ENCODE results near the gene PHAF1.

PHAF1 gene

GRCh38 chr16:67109407-67110135, at the start of gene PHAF1:
Gene PHAF1, plus strand, starts transcription at chr16:67109941. Its CDS starts 235 bp downstream, at chr16:67110176.
- DNase-seq = peak; percentile 74 to 78

- no peak for DNase-seq
These were observed 46.7 kb upstream of the PHAF1 start for GRCh38 chr16:67063008-67063407.

GRCh38 chr16:67068212-67068753, 41.5 kb upstream of the PHAF1 start:
- DNase-seq = no peak

- DNase-seq = no peak
These were observed 38.2 kb upstream of the PHAF1 start for GRCh38 chr16:67071476-67072048.

DNA sequence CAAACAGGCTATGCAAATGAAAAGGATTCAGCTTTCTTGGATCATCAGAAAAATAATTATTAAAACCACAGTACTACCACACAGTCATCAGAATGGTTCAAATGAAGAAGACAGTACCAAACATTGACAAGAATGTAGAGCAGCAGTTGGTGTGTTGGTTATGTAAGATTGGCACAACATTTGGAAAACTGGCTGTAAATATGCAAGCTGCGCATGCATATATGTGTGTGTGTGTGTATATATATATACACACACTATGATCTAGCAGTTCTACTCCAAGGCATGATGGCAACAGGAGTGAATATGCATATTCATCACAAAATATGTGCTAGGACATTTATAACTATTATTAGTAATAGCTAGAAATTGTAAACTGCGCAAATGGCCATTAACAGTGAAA, 34.4 kb upstream of the PHAF1 start:
- DNase-seq = no peak

- no peak for DNase-seq
These were observed 31.9 kb upstream of the PHAF1 start for GRCh38 chr16:67077871-67078270.

GRCh38 chr16:67082100-67082499, 27.6 kb upstream of the PHAF1 start:
- no peak for DNase-seq

GRCh38 chr16:67082891-67083290, 26.9 kb upstream of the PHAF1 start:
- DNase-seq = no peak

GRCh38 chr16:67084345-67085028, 25.3 kb upstream of the PHAF1 start:
- DNase-seq = no peak

DNA sequence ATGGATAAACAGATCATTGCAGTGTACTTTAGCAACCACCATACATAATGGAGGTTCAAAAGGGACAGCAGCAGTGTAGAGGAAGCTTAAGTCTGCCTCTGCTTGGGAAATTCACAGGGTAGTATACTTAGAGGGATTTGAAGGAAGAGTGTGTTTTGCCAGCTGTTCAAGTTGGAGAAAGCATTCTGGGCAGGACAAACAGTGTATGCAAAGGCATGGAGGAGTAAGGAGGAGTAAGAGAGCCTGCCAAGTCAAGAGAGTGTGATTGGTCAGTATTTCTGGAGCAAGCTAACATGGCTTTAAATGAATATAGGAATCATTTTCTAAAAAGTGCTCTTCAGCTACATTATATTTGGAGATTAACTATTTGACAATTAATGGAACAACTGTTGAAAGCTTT, 22.9 kb upstream of the PHAF1 start:
- no peak for DNase-seq

DNA sequence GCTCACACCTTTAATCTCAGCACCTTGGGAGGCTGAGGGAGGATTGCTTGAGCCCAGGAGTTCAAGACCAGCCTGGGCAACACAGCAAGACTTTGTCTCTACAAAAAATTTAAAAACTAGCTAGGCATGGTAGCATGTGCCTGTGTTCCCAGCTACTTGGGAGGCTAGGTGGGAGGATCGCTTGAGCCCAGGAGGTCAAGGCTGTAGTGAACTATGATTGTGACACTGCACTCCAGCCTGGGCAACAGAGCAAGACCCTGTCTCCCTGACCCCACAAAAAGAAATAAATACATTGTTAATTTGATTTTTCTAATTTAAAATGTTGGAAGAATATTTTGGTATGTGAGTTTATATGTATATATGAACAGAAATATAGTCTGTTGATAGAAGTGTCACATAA, 22.4 kb upstream of the PHAF1 start:
- DNase-seq = no peak

DNA sequence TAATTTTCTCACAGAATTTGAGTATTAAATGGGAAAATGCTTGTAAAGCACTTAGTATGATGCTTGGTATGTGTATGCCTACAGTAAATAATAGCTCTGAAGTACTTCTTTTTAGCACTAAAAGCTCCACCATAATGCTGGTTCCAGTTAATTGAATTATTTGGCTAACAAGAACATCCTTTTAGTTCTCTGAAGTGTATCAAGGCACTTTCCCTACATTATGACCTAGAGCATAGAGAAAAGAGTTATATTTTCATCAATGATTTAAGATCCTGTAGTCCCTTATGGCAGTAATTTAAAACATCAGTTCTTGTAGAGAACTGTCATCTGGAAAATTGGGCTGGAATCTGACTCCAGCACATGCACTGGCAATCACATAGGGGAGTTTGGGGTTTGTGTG, 21.9 kb upstream of the PHAF1 start:
- no peak for DNase-seq

- DNase-seq = no peak
These were observed 21.2 kb upstream of the PHAF1 start for GRCh38 chr16:67088551-67088950.

GRCh38 chr16:67089101-67089500, 20.6 kb upstream of the PHAF1 start:
- no peak for DNase-seq

- DNase-seq = no peak
These were observed 17.7 kb upstream of the PHAF1 start for GRCh38 chr16:67091906-67092566.

- no peak for DNase-seq
These were observed 16.5 kb upstream of the PHAF1 start for GRCh38 chr16:67093098-67093726.

DNA sequence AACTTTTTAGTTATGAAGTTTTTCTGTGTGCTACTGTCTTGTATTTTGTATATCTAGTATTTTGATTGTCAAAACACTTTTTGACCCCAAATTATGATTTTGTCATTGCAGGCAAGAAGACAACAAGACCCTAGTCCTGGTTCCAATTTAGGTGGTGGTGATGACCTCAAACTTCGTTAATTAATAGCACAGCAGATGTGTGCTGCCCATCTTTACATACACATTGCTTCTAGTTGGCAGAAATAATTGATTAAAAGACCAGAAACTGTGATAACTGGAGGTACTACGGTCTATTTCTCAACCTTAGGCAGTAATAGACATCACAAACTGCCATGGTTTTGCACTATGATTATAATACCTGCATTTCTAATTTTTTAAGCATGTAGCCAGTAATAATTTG, 11.1 kb upstream of the PHAF1 start:
- no peak for DNase-seq

- DNase-seq = no peak
These were observed 9.0 kb upstream of the PHAF1 start for GRCh38 chr16:67100569-67101310.

GRCh38 chr16:67101311-67102082, 8.2 kb upstream of the PHAF1 start:
- no peak for DNase-seq

DNA sequence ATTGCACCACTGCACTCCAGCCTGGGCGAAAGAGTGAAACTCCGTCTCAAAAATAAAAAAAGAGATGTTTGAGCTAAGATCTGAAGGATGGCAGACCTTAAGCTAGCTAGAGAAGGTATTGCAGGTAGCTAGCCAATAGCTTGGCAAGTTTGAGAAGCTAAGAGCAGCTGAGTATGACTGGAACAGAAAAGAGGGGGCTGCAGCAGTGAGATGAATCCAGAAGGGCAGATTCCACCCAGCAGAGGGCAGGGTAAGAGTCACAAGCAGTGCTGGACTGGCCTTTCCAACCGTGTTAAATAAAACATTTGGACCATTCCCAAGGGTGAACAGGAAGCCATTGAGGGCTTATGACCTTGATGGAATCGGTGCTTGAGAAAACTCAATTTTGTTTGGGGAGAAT, 5.7 kb upstream of the PHAF1 start:
- no peak for DNase-seq

- DNase-seq = no peak
These were observed 4.9 kb upstream of the PHAF1 start for GRCh38 chr16:67104845-67105244.

All from bone marrow (tissue), 2 donors.